IPS DF 19.7 (cell line): Measurements from ENCODE around the gene MATK.

Experiments
- DNase-seq: peaks from one replicate; pipeline ENCODE4 v3.0.0-alpha.2; 2013; ENCODE audit warnings: low read depth, low spot score

MATK gene

DNA sequence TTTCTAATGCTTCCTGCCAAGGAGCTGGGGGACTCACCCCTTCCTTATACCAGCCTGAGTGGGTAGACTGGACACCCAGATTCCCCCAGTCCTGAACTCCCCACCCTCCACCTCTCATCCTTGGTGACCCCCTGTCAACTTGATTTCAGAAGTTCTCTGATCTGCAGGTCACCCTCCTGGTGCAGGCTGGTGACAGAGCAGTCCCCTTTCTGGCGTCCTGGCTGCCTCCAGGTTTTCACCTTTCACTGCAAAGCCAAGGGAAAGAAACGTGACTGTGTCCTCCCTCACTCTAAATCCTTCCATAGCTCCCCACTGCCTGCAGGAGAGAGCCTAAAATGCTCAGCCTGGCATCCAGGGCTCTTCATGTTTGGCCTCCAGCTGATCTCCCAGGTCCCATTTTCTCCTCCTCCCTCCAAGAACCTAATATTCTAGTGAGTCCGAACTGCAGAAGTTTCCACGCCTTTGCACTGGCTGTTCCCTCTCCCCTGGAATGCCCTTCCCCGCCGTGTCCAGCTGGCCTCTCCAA, 4.1 kb upstream of the MATK start:
- DNase-seq = no peak

DNA sequence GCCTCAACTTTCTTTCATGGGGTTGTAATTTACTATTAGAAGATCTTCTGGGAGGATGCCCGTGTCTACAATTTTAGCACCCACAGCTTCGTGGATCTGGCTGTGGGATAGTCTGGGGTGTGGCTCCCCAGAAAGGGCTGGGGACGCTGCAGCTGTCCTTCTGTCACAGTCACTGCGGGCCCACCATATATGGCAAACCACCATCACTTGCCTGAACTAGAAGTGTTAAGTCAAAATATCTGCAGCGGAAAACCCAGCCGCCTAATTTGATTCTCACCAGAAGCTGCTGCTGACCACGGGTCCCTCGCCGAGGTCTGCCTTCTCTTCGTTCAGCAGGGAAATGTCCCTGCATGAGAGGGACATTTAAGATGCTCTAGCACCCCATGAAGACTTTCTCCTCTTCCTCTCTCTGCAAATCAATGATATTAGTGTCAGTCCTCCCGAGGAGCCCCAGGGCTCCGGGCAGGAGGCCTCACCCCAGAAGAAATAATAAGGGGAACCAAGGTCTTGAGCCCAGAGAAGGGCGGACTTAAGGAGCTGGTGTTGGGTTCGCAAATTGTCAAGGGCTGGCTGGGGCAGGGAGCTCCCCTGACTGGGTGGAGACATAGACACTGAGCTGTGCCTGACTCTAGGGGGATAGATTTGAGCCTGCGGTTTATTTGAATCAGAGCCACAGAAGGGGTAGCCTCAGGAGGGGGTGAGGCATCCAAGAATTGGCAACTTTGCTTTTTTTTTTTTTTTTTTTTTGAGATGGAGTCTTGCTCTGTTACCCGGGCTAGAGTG, 3.0 kb upstream of the MATK start:
- no peak for DNase-seq

DNA sequence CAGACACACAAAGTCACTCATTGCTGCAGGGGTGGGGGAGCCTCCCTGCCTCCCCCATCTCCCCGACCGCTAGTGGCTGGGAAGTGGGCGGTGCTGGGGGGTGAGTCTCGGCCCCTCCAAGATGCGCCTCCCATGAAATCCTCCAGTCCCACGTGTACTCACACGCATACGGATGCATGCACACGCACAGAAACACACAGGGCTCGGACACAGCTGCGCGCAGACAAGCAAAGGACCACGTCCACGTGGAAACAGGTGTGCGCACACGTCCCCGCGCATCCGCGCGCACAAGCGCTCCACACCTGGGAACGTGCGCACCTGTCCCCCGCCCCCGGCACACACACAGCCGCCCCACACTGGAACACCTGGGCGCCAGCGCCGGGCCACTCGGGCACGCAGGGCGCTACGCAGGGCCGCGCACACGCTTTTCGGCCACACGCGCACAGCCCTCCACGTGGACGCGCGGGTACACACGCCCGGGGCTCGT, 687 bp downstream of the MATK start:
- no peak for DNase-seq

DNA sequence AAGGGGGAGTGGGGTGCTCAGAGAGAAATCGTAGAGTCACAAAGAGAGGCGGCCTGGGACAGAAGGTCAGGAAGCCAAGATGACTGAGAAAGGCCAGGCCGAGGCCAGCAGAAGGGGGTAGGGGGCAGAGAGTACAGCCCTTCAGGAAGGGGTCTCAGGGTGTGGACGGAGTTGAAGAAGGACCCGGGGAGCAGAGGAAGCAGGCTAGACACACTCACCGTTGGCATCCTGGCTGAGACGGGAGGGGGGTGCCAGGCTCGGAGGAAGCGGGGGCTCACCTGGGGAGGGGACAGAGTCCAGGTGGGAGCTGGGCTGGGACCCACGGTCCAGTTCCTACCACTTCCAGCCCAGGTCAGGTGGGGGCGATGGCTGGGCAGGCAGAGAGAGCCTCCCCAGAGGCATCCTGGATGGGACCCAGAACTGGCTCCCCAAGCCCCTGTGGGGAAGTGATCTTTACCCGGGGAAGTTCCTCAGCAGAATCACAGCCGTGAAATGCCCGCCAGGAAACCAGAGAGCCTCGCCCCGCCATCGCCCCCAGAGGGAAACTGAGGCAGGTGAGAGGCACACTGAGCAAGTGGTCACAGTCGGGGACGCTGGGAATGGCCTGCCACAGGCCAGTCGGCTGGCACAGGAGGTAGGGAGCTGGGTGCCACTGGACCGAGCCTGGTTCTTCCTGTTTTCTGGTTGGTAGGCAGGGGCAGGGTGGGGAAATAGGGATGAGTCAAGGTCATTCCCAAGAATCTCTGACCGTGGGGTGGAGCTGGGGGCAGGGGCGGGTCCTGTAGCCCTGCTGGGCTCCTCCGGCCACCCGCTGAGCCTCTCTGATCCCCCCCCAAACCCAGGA, 1.4 kb downstream of the MATK start:
- DNase-seq = no peak

DNA sequence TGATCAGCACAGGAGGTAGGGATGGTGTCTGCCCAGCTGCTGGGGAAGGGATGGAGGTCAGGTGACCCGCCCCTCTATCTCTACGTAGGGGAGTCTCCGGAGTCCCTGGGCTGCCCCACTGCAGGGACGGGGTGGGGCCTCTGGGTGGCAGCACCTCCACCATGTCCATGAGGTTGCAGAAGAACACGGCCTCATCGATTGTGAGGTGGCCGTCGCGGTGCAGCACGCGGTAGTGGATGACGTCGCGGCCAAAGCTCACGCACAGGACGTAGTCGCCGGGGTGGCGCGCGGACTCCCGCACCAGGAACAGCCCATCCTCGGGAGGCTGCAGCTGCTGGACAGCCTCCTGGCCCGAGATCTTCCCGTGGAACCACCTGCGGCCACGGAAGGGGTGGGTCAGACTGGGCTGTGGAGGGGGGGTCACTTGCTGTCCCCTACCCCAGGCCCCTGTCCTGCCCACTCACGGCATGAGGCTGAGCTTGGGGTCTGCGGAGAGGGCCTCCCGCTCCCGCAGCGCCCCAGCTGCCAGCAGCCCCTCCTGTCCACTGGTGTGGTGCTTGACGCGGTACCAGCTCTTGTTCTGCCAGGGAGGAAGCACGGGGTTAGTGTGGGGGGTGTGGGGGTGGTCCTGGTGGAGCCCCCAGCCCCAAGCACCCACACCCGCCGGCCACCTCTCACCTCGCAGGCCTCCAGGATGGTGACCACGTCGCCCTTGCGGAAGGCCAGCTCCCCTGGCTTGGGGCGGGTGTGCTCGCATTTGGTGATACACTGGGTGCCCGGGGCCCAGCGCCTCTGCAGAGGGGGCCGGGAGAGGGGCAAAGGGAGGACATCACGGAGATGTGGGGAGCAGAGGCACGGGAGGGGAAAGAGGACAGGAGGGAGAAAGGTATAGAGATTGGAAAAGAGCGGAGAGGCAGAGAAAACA, 2.3 kb downstream of the MATK start:
- DNase-seq = no peak

DNA sequence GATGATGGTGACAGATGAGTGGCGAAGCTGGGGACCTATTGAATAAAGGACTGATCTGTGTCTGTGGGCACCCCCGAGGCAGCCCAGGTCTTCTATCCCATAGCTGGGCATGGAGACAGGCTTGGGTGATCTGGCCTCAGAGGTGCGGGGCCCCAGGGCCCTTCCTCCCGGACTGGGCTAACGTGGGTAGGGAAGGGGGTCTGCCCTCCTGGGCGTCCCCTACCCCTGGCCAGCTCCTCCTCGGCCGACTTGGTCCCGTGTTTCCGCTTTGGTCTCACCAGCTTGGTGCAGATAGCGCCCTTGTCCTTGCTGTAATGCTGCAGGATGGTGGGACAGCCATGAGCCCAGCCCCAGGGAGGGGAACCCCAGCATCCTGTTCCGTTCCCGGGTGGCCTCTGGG, 3.3 kb downstream of the MATK start:
- no peak for DNase-seq

DNA sequence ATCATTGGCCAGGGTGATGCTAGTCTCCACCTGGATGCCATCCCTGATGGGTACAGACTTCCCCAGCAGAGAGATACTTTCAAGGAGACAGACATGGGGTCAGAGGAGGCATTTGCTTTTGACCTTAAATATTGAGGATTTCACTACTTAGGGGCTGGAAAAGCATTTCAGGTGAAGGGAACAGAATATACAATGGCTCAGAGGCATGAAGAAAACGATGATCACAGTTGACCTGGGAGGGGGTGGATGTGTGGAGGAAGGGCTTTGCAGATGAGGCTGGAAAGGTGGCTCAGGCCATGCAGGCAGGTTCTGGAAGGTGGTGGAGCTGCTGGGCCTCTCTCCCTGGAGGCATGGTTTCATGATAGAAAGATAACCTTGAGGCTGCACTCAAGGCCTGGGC, 3.9 kb downstream of the MATK start:
- DNase-seq = no peak

DNA sequence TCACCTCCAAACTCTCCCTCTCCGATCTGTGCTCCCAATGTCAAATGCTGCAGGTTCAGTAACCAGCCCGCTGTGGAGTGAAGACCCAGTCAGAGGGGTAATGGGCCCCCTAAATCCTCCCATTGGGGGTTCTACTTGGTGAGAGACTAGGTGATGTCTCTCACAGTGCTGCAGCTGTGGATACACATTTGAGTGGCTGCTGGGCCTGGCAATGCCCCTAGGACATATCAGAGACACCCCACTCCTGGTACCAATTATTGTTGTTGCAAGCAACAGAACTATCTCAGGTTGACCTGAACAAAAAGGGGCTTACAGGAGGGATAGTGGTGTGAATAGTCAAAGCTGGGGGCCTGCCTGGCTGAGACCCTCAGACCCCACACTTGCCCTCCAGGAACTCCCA, 4.6 kb downstream of the MATK start:
- DNase-seq = no peak

DNA sequence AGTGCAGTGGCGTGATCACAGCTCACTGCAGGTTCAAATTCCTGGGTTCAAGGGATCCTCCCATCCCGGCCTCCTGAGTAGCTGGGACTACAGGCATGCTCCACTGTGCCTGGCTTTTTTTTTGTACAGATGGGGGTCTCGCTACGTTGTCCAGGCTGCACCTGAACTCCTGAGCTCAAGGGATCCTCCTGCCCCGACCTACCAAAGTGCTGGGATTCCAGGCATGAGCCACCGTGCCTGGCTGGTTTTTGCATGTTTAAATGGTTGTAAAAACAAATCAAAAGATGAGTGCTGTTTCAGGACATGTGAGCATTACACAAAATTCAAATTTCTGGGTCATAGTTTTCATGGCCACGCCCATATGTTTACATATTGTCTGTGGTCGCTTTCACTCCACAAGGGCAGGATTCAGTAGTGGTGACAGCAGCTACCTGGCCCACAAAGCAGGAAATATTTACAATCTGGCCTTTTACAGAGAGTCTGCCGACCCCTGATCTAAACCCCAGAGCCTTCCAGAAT, 5.3 kb downstream of the MATK start:
- DNase-seq = no peak

DNA sequence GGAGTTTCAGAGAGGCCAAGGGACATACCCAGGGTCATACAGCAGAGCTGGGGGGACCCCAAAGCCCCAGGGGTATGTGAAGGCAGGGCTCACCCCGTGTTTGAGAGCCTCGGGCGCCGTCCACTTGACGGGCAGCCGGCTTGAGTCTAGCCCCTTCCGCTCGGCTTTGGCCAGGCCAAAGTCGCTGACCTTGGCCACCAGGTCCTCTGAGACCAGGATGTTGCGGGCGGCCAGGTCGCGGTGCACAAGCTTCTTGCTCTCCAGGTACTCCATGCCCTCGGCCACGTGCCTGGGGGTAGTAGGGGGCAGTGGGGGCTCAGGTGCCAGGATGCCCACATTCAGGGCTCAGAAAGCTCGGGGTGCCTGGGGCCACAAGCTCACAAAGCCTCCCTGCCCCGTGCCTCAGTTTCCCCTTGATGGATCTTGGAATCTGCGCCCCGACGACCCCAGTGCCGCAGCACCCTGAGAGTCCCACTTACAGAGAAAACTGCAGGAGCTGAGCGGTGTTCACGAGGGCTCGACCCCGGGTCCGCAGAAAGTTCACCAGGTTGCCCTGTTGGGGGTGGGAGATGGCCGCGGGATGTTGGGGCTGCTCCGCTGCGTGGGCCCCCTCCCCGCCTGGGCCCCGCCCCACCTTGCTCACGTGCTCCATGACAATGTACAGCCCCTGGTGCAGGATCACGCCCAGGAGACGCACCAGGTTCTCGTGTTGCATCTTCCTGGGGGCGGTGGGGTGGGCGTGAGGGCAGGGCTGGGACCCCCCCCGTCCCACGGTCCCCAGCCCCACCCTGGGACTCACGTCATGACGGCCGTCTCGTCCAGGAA, 7.1 kb downstream of the MATK start:
- DNase-seq = no peak

DNA sequence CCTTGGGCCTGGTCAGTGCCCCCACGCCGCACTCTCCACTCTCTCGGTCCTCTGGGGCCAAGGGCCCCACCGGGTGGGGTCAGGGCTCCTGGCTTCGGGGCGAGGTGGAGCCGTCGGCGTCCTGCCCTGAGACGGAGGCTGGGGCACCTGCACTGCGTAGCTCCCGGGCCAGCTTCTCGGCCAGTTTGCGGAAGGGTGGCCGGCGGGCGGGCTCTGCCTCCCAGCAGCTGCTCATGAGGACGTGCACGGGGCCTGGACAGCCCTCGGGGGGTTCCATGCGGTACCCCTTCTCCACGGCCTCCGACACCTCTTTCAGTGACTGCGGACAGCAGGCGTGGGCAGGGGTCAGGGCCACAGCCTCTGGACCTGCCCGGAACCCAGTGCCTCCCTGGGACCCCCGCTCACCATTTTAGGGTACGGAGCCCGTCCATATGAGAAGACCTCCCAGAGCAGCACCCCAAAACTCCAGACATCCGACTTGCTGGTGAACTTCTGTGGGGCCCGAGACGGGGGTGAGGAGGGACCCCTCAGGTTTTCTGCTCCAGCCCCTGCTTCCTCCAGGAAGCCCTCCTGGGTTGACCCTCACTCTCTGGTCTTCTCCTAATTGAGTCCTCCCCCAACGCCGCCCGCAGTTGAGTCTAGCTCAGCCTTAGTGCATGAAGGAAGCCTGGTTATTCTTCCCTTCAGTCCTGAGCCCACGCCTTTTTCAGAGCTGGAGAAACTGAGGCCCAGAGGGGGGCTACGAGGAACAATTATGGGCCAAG, 7.9 kb downstream of the MATK start:
- no peak for DNase-seq

DNA sequence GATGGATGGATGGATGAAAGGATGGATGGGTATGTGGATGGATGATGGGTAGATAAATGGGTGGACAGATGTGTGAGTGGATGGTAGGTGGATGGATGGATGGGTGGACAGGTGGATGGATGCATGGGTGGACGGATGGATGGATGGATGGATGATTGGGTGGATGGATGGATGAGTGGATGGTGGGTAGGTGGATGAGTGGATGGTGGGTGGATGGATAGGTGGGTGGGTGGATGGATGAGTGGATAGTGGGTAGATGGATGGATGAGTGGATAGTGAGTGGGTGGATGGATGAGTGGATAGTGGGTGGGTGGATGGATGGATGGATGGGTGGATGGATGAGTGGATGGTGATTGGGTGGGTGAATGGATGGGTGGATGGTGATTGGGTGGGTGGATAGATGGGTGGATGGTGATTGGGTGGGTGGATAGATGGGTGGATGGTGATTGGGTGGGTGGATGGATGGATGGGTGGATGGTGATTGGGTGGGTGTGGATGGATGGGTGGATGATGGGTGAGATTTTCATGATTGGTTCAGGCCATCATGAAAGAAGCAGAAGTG, 9.6 kb downstream of the MATK start:
- DNase-seq = no peak

DNA sequence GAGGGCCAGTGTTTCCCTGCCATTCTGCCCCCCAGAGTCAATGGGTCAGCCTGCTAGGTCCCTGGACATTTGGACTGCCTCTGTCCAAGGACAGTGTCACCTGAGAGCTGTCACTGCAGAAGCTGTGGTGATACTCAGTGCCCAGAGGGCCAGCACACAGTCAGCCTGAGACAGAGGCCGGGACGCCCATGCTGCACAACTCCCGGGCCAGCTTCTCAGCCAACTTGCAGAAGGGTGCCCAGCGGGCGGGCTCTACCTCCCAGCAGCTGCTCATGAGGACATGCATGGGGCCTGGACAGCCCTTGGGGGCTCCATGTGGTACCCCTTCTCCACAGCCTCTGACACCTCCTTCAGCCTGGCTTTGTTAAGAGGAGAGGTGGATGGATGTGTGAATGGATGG, 10.3 kb downstream of the MATK start:
- DNase-seq = no peak

DNA sequence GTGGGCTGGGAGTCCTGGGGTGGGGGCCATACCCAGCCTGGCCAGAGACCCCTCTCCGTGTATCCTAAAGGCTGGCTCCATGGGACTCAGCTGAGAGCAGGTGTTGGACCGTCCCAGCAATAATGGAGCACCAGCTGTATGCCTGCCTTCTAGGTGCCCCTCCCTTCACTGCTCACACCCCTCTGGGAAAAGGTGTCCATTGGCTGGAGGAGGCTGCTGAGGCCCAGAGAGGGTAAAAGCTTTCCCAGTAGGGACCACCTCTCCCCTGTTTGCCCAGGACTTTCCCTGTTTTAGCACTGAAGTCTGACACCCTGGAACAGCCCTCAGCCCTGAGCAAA, 10.8 kb downstream of the MATK start:
- DNase-seq = no peak

DNA sequence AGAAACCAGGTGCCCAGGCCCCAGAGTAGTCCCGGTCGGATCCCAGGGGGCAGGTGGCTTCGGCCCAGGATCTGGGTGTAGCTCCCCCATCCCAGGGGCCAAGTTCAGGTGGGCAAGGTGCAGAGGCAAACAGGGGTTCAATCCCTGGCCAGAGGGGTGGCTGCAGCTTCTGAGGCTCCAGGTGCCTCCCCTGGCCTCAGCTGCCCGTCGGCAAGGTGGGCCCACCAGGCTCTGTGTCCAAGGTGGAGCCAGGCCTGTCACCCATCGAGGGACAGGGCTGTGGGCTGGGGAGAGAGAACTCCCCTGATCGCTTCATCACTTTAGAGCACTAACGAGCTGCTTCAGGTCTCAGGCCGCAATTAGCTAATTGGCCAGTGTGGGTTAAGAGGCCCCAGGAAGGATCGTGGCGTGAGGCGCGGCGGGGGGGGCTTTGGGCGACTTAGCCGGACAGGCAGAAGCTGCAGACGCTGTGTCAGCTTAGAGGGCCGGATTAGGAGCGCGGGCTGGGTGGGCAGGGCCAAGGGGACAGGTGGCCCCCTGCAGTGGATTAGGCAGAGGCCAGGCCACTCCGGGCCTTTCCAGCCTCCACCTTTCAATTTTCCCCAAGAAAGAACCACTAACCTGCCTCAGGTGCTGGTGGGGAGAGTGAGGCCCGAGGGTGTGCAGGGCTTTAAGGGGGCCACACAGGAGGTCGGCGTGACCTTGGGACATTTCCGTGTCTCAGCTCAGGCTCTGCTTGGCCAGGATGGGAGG, 11.4 kb downstream of the MATK start:
- no peak for DNase-seq

DNA sequence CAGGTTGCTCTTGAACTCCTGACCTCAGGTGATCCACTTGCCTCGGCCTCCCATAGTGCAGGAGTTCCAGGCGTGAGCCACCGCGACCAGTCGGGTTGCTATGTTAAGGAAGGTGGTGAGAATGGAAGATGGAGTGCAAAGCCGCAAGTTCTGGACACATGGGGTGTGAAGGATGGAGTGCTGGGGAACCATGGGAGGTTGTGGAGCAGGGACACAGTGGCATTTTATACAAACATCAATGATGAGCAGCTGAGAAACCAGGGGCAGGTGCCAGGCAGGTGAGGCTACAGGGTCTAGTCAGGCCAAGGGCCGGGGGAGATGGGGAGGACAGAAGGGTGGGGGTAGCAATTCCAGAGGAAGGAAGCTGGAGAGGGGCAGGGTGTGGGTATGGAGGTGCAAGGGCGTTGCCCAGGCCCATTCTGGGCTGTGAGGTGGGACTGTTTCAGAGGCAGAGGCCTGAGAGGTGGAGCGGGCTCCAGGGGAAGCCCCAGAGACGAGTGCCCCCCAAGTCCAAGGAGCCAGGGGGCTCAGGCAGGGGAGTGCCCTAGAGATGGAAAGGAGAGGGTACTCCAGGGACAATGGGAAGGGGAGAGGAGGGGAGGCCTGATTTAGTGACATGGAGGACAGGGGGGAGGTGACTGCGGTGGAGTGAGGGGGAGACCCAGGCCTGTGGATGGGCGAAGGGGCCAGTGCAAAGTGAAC, 12.2 kb downstream of the MATK start:
- DNase-seq = no peak

DNA sequence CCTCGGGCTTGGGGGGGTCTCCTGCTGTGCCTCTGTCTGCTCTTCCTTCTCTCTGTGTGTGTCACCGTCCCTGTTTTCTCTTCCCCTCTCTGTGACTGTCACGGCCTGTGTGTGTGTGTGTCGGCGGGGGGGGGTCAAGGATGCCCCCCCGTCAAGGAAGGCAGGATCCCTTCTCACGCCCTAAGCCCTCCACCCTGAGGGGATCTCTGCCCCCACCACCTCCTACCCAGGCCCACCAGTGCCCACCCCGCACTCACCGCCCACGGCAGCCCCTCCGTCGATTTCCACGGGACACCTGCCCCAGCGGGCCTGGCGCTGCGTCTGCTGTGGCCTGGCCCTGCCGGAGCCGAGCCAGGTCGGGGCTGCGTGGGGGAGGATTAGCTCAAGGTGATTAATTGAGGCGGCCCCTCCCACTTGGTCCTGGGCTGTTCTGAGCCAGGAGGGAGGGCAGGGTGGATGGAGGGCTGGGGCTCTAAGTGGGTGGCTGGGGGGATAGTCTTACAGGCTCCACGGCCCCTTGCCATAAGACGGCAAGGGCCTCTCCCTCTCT, 14.2 kb downstream of the MATK start, which contains the start of gene RAX2:
RAX2 (minus strand) TSS at position 323 of the 550 bp plus-strand sequence. CDS start 486 bp downstream, outside the sequence.
- no peak for DNase-seq
